ENCODE data around the gene BUD23.

Gene BUD23

GRCh38 chr7:73704640-73705550 lies 21.5 kb downstream of the BUD23 start:
- no peak for TF ChIP-seq CTCF (IDR thresholded peaks at IDR 0.05; ENCODE audit: insufficient read depth, low read length, missing control alignments)
- peak; percentile 51 for DNase-seq (ENCODE audit: low read depth, low spot score)
- H3K4me3 ChIP-seq (ENCODE audit: low read depth, low read length): no peak overlapping the region
- POLR2A ChIA-PET: interaction anchor here (0.8 to 4.3 kb wide), 5 partner anchors 11 to 146 kb away, joined by 3 to 47 read pairs (median 6); partner anchors contain the start of gene STX1A
- CTCF ChIA-PET: interaction anchor here (0.6 to 4.2 kb wide), 11 partner anchors 8 to 101 kb away, joined by 3 to 24 read pairs (median 4); no protein-coding TSS in a partner anchor

GRCh38 chr7:73705551-73705920 lies 22.1 kb downstream of the BUD23 start:
- TF ChIP-seq CTCF (IDR thresholded peaks at IDR 0.05; ENCODE audit: insufficient read depth, low read length, missing control alignments): no peak
- H3K4me3 ChIP-seq (ENCODE audit: low read depth, low read length): no peak overlapping the region
- POLR2A ChIA-PET: interaction anchor here (1.0 to 4.3 kb wide), 3 partner anchors 9 to 14 kb away, joined by 4 to 47 read pairs (median 17); partner anchors contain the start of gene STX1A
- DNase-seq (ENCODE audit: low read depth, low spot score): no peak
- CTCF ChIA-PET: interaction anchor here (0.8 to 3.2 kb wide), 9 partner anchors 9 to 99 kb away, joined by 3 to 16 read pairs (median 6); no protein-coding TSS in a partner anchor

- TF ChIP-seq CTCF (IDR thresholded peaks at IDR 0.05; ENCODE audit: insufficient read depth, low read length, missing control alignments): no peak
- CTCF ChIA-PET: interaction anchor here (1.2 to 3.2 kb wide), 9 partner anchors 9 to 99 kb away, joined by 3 to 16 read pairs (median 6); no protein-coding TSS in a partner anchor
- no peak overlapping the region for H3K4me3 ChIP-seq (ENCODE audit: low read depth, low read length)
- POLR2A ChIA-PET: interaction anchor here (0.6 to 4.3 kb wide), 4 partner anchors 9 to 22 kb away, joined by 3 to 47 read pairs (median 10); partner anchors contain the start of gene STX1A
- no peak for DNase-seq (ENCODE audit: low read depth, low spot score)
Observed at GRCh38 chr7:73706126-73707044, 23.0 kb downstream of the BUD23 start.

GRCh38 chr7:73707045-73707631 lies 23.7 kb downstream of the BUD23 start:
- no peak for TF ChIP-seq CTCF (IDR thresholded peaks at IDR 0.05; ENCODE audit: insufficient read depth, low read length, missing control alignments)
- ChIA-PET POLR2A (interaction anchor here (3.4 to 4.3 kb wide), 2 partner anchors 9 to 12 kb away, joined by 17 to 47 read pairs; partner anchors contain the start of gene STX1A), CTCF (interaction anchor here (0.7 to 3.2 kb wide), 9 partner anchors 9 to 324 kb away, joined by 3 to 16 read pairs (median 6); no protein-coding TSS in a partner anchor)
- no peak for DNase-seq (ENCODE audit: low read depth, low spot score)
- no peak overlapping the region for H3K4me3 ChIP-seq (ENCODE audit: low read depth, low read length)

GRCh38 chr7:73708961-73709549 lies 25.7 kb downstream of the BUD23 start:
- TF ChIP-seq CTCF (IDR thresholded peaks at IDR 0.05; ENCODE audit: insufficient read depth, low read length, missing control alignments): no peak
- ChIA-PET POLR2A (no interaction called here), CTCF (interaction anchor here (3.7 kb wide), 1 partner anchor 8 kb away, joined by 29 read pairs; no protein-coding TSS in a partner anchor)
- DNase-seq (ENCODE audit: low read depth, low spot score): no peak
- H3K4me3 ChIP-seq (ENCODE audit: low read depth, low read length): no peak overlapping the region
